Central memory CD4-positive, alpha-beta T cell (primary cell): ENCODE data around the gene USP17L11.
"Not testable (repeated sequence)": the region's sequence is repeated elsewhere in the genome, so short reads cannot be mapped to it uniquely, and the experiment has no call there.

Source experiments
- DNase-seq: peaks from one replicate; pipeline ENCODE4 v3.0.0; 2022
- total RNA-seq, 3 experiments: gene quantifications; one replicate each; lab custom pipeline; 2026; lab: John Stamatoyannopoulos, UW

Gene USP17L11, protein sequence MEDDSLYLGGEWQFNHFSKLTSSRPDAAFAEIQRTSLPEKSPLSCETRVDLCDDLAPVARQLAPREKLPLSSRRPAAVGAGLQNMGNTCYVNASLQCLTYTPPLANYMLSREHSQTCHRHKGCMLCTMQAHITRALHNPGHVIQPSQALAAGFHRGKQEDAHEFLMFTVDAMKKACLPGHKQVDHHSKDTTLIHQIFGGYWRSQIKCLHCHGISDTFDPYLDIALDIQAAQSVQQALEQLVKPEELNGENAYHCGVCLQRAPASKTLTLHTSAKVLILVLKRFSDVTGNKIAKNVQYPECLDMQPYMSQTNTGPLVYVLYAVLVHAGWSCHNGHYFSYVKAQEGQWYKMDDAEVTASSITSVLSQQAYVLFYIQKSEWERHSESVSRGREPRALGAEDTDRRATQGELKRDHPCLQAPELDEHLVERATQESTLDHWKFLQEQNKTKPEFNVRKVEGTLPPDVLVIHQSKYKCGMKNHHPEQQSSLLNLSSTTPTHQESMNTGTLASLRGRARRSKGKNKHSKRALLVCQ
- total RNA-seq = 0 reads per million in 3 experiments

DNA sequence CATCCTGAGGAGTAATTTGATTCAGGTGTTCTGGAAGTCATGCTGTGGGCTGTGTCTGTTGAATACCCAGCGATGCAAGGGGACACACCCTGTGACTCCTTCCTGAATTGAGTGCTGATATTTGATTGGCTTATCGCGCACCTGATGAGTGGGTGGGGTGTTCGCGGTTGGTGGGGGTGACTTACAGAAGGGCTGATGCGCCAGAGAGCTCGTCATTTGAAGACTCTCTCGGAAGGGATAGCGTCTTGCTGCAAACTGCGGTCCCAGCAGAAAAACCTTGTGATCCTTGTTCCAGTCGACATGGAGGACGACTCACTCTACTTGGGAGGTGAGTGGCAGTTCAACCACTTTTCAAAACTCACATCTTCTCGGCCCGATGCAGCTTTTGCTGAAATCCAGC, at the start of gene USP17L11:
TSS of gene USP17L11 (plus strand) at position 301 of the 400 bp plus-strand sequence. CDS start at position 301, 0 bp downstream.
- DNase-seq = not testable (repeated sequence)

DNA sequence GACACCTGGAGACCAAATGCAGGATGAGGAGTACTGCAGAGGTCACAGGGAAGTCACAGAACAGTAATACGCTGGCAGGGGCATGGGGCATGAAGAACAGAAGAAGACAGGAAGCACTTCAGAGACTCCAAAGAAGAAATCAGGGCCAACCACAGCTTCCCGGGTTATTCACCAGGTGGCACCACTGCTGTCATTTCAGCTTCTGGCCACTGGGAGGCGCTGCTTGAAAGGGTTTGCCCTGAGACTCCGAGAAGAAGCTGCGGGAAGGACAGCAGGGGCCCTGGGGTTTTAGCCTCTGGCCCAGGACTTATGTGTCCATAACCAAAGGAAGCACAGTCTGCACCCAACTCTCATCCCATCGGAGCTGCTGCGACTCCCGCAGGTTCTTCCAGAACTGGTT, 49.2 kb upstream of the USP17L11 start:
- not testable (repeated sequence) for DNase-seq

DNA sequence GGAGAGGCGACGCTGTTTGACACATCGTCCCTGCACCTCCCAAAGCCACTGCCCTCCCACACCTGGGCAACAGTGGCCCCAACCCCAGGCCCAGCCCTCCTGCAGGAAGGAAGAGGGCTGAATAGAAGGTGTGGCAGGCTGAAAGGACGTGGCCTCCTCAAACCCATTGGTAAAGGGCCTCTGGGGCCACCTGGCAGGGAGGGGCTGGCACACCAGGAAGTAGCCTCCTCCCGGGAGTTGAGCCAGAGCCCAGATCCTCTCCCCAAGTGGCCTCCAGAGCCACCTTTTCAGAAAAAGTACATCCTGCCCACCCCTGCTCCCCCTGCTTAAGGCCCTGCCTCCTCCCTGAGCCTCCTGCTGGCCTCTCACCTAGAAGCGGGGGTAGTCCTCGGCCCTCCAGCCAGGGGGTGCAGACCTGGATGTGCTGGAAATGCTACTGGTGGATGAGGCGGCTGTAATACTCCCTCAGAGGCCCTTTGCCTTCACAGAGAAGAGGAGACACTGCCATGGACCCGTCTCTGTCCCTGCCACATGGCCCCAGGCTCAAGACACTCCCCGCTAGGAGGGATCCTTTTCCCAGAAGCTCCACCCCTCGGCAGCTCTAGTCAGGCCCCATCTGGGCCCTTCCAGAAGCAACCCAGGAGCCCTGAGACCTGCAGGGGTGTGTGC, 45.3 kb upstream of the USP17L11 start, which contains the start of gene FAM90A26:
TSS of gene FAM90A26 (plus strand) at position 619 of the 669 bp plus-strand sequence. CDS start 2,764 bp downstream, outside the sequence.
- not testable (repeated sequence) for DNase-seq

DNA sequence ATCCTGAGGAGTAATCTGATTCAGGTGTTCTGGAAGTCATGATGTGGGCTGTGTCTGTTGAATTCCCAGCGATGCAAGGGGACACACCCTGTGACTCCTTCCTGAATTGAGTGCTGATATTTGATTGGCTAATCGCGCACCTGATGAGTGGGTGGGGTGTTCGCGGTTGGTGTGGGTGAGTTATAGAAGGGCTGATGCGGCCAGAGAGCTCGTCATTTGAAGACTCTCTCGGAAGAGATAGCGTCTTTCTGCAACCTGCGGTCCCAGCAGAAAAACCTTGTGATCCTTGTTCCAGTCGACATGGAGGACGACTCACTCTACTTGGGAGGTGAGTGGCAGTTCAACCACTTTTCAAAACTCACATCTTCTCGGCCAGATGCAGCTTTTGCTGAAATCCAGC, 4.8 kb upstream of the USP17L11 start, which contains the start of gene USP17L10:
TSS of gene USP17L10 (plus strand) at position 301 of the 400 bp plus-strand sequence. CDS start at position 301, 0 bp downstream.
- not testable (repeated sequence) for DNase-seq

DNA sequence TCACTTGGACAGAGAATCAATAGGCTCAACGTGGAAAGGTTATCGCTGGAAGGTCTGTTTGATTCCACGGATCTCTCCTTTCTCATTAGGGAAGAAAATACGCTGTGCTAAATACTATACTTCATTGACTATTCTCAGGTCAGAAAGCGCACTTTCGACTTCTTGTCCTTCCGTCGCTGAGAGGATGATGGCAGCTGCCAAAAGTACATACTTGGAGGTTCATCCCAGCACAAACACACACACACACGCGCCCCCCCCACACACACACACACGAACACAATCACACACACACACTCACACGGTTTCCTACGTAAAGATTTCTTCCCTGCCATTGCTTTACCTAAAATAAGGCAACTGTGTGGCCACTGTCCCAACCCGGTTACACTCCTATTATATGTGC, 504 bp upstream of the USP17L11 start:
- not testable (repeated sequence) for DNase-seq

DNA sequence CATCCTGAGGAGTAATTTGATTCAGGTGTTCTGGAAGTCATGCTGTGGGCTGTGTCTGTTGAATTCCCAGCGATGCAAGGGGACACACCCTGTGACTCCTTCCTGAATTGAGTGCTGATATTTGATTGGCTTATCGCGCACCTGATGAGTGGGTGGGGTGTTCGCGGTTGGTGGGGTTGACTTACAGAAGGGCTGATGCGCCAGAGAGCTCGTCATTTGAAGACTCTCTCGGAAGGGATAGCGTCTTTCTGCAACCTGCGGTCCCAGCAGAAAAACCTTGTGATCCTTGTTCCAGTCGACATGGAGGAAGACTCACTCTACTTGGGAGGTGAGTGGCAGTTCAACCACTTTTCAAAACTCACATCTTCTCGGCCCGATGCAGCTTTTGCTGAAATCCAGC, 4.6 kb downstream of the USP17L11 start, which contains the start of gene USP17L12:
TSS of gene USP17L12 (plus strand) at position 301 of the 400 bp plus-strand sequence. CDS start at position 301, 0 bp downstream.
- DNase-seq = not testable (repeated sequence)

DNA sequence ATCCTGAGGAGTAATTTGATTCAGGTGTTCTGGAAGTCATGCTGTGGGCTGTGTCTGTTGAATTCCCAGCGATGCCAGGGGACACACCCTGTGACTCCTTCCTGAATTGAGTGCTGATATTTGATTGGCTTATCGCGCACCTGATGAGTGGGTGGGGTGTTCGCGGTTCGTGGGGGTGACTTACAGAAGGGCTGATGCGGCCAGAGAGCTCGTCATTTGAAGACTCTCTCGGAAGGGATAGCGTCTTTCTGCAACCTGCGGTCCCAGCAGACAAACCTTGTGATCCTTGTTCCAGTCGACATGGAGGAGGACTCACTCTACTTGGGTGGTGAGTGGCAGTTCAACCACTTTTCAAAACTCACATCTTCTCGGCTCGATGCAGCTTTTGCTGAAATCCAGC, 9.4 kb downstream of the USP17L11 start, which contains the start of gene USP17L13:
TSS of gene USP17L13 (plus strand) at position 301 of the 400 bp plus-strand sequence. CDS start at position 301, 0 bp downstream.
- not testable (repeated sequence) for DNase-seq

DNA sequence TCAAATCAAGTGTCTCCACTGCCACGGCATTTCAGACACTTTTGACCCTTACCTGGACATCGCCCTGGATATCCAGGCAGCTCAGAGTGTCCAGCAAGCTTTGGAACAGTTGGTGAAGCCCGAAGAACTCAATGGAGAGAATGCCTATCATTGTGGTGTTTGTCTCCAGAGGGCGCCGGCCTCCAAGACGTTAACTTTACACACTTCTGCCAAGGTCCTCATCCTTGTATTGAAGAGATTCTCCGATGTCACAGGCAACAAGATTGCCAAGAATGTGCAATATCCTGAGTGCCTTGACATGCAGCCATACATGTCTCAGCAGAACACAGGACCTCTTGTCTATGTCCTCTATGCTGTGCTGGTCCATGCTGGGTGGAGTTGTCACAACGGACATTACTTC, 15.0 kb downstream of the USP17L11 start:
- DNase-seq = not testable (repeated sequence)

DNA sequence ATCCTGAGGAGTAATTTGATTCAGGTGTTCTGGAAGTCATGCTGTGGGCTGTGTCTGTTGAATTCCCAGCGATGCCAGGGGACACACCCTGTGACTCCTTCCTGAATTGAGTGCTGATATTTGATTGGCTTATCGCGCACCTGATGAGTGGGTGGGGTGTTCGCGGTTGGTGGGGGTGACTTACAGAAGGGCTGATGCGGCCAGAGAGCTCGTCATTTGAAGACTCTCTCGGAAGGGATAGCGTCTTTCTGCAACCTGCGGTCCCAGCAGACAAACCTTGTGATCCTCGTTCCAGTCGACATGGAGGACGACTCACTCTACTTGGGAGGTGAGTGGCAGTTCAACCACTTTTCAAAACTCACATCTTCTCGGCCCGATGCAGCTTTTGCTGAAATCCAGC, 18.9 kb downstream of the USP17L11 start, which contains the start of gene USP17L15:
TSS of gene USP17L15 (plus strand) at position 301 of the 400 bp plus-strand sequence. CDS start at position 301, 0 bp downstream.
- not testable (repeated sequence) for DNase-seq

DNA sequence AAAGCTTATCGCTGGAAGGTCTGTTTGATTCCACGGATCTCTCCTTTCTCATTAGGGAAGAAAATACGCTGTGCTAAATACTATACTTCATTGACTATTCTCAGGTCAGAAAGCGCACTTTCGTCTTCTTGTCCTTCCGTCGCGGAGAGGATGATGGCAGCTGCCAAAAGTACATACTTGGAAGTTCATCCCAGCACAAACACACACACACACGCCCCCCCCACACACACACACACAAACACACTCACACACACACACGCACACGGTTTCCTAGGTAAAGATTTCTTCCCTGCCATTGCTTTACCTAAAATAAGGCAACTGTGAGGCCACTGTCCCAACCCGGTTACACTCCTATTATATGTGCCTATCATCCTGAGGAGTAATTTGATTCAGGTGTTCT, 23.3 kb downstream of the USP17L11 start:
- DNase-seq = not testable (repeated sequence)

DNA sequence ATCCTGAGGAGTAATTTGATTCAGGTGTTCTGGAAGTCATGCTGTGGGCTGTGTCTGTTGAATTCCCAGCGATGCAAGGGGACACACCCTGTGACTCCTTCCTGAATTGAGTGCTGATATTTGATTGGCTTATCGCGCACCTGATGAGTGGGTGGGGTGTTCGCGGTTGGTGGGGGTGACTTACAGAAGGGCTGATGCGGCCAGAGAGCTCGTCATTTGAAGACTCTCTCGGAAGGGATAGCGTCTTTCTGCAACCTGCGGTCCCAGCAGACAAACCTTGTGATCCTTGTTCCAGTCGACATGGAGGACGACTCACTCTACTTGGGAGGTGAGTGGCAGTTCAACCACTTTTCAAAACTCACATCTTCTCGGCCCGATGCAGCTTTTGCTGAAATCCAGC, 28.4 kb downstream of the USP17L11 start, which contains the start of gene USP17L17:
TSS of gene USP17L17 (plus strand) at position 301 of the 400 bp plus-strand sequence. CDS start at position 301, 0 bp downstream.
- DNase-seq = not testable (repeated sequence)

DNA sequence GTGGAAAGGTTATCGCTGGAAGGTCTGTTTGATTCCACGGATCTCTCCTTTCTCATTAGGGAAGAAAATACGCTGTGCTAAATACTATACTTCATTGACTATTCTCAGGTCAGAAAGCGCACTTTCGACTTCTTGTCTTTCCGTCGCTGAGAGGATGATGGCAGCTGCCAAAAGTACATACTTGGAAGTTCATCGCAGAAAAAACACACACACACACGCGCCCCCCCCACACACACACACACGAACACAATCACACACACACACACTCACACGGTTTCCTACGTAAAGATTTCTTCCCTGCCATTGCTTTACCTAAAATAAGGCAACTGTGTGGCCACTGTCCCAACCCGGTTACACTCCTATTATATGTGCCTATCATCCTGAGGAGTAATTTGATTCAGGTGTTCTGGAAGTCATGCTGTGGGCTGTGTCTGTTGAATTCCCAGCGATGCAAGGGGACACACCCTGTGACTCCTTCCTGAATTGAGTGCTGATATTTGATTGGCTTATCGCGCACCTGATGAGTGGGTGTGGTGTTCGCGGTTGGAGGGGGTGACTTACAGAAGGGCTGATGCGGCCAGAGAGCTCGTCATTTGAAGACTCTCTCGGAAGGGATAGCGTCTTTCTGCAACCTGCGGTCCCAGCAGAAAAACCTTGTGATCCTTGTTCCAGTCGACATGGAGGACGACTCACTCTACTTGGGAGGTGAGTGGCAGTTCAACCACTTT, 32.9 kb downstream of the USP17L11 start, which contains the start of gene USP17L18:
TSS of gene USP17L18 (plus strand) at position 678 of the 728 bp plus-strand sequence. CDS start at position 678, 0 bp downstream.
- DNase-seq = not testable (repeated sequence)

DNA sequence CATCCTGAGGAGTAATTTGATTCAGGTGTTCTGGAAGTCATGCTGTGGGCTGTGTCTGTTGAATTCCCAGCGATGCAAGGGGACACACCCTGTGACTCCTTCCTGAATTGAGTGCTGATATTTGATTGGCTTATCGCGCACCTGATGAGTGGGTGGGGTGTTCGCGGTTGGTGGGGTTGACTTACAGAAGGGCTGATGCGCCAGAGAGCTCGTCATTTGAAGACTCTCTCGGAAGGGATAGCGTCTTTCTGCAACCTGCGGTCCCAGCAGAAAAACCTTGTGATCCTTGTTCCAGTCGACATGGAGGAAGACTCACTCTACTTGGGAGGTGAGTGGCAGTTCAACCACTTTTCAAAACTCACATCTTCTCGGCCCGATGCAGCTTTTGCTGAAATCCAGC, 37.9 kb downstream of the USP17L11 start, which contains the start of gene USP17L19:
TSS of gene USP17L19 (plus strand) at position 301 of the 400 bp plus-strand sequence. CDS start at position 301, 0 bp downstream.
- DNase-seq = not testable (repeated sequence)

DNA sequence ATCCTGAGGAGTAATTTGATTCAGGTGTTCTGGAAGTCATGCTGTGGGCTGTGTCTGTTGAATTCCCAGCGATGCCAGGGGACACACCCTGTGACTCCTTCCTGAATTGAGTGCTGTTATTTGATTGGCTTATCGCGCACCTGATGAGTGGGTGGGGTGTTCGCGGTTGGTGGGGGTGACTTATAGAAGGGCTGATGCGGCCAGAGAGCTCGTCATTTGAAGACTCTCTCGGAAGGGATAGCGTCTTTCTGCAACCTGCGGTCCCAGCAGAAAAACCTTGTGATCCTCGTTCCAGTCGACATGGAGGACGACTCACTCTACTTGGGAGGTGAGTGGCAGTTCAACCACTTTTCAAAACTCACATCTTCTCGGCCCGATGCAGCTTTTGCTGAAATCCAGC, 42.6 kb downstream of the USP17L11 start, which contains the start of gene USP17L20:
TSS of gene USP17L20 (plus strand) at position 301 of the 400 bp plus-strand sequence. CDS start at position 301, 0 bp downstream.
- not testable (repeated sequence) for DNase-seq

DNA sequence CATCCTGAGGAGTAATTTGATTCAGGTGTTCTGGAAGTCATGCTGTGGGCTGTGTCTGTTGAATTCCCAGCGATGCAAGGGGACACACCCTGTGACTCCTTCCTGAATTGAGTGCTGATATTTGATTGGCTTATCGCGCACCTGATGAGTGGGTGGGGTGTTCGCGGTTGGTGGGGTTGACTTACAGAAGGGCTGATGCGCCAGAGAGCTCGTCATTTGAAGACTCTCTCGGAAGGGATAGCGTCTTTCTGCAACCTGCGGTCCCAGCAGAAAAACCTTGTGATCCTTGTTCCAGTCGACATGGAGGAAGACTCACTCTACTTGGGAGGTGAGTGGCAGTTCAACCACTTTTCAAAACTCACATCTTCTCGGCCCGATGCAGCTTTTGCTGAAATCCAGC, 47.4 kb downstream of the USP17L11 start, which contains the start of gene USP17L21:
TSS of gene USP17L21 (plus strand) at position 301 of the 400 bp plus-strand sequence. CDS start at position 301, 0 bp downstream.
- not testable (repeated sequence) for DNase-seq
